ENCODE results near the gene YARS1.

DNA sequence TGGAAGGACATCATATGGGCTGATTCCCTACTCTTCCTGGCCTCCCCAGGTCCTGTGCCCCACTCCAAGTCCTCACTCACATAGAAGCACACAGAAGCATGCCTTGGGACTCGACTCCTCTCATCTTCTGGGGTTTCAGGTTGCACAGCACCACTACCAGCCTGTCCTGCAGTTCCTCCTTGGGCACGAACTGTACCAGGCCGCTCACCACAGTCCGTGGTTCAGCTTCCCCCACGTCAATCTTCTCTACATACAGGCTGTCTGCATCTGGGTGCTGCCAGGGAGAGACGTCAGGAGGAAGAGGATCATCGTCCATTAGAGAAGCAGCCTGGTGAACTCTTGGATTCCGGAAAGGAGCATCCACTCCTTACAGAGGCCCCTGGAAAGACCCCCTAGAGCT, 37.2 kb downstream of the YARS1 start:
- TF ChIP-seq, protein P1, sequence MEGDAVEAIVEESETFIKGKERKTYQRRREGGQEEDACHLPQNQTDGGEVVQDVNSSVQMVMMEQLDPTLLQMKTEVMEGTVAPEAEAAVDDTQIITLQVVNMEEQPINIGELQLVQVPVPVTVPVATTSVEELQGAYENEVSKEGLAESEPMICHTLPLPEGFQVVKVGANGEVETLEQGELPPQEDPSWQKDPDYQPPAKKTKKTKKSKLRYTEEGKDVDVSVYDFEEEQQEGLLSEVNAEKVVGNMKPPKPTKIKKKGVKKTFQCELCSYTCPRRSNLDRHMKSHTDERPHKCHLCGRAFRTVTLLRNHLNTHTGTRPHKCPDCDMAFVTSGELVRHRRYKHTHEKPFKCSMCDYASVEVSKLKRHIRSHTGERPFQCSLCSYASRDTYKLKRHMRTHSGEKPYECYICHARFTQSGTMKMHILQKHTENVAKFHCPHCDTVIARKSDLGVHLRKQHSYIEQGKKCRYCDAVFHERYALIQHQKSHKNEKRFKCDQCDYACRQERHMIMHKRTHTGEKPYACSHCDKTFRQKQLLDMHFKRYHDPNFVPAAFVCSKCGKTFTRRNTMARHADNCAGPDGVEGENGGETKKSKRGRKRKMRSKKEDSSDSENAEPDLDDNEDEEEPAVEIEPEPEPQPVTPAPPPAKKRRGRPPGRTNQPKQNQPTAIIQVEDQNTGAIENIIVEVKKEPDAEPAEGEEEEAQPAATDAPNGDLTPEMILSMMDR (conservative IDR thresholded peaks at IDR 0.05; ENCODE audit: low read depth, low read length), result no peak
- no peak for TF ChIP-seq EZH2 (IDR thresholded peaks at IDR 0.05; ENCODE audit: borderline replicate concordance, low read depth, low read length, poor library complexity, severe bottlenecking)

All from A673 (cell line).